Measurements from ENCODE around the gene PPP4R3B.

The PPP4R3B gene

GRCh38 chr2:55511508-55512124, 105.8 kb downstream of the PPP4R3B start:
- DNase-seq (ENCODE audit: low read depth) = peak; percentile 57

- DNase-seq (ENCODE audit: low read depth) = no peak
Observed at GRCh38 chr2:55502590-55503141, 114.8 kb downstream of the PPP4R3B start.

- peak; percentile 57 for DNase-seq (ENCODE audit: low read depth)
Observed at GRCh38 chr2:55500025-55500424, 117.4 kb downstream of the PPP4R3B start.

- no peak for DNase-seq (ENCODE audit: low read depth)
Observed at GRCh38 chr2:55498582-55498981, 118.8 kb downstream of the PPP4R3B start.
